ENCODE measurements around the gene PFAS. TPM values are rescaled to one million over a fixed set of nuclear protein-coding genes. Genes with fewer than 3 reads are reported as not detected.

PFAS gene
- total and polyA plus RNA-seq, 10 of the 15 experiments (the other 5 are each of a cell fraction or from before 2014, with no cell fraction given) = 13.9 to 122 (median 47.2) TPM

GRCh38 chr17:8256691-8257090, 7.6 kb downstream of the PFAS start:
- ChIA-PET SMC1A (ENCODE audit: uncharacterized antibody, unreplicated experiment) (no interaction called here), RAD21 (ENCODE audit: unreplicated experiment) (no interaction called here), CTCF (interaction anchor here (1.3 kb wide), 1 partner anchor 44 kb away, joined by 3 read pairs; no protein-coding TSS in a partner anchor), POLR2A (no interaction called here)
- Histone ChIP-seq H4K20me1 (ENCODE audit: control insufficient read depth, insufficient read depth) (no peaks in the 10 kb centered on the region), H3K4me1 (ENCODE audit: control insufficient read depth, insufficient read depth, low read length) (no peaks in the 10 kb centered on the region), H3K4me2 (ENCODE audit: control insufficient read depth, insufficient read depth) (no peak overlapping the region), H3K4me3 (no peak overlapping the region), H3K27me3 (replicated peaks in 1 of 2; ENCODE audit: control insufficient read depth in 2 of 2, insufficient read depth in 2 of 2, low read length in 1 of 2) (no peaks in the 10 kb centered on the region), H3K79me2 (ENCODE audit: control insufficient read depth, insufficient read depth, low read length) (peaks cover 7% of the 10 kb centered on the region), H3K9ac (ENCODE audit: control insufficient read depth, insufficient read depth, low read length) (no peak overlapping the region), H3K9me3 (replicated peaks; ENCODE audit: control insufficient read depth, insufficient read depth, low read length) (no peaks in the 10 kb centered on the region), H3K27ac (ENCODE audit: control insufficient read depth, insufficient read depth) (no peak overlapping the region), H3K36me3 (ENCODE audit: control insufficient read depth in 2 of 2, insufficient read depth in 2 of 2, low read length in 1 of 2) (peaks cover 19 to 23% of the 10 kb centered on the region in 2 experiments), H2AFZ (ENCODE audit: control insufficient read depth, low read depth, low read length) (no peak overlapping the region)
- intact Hi-C loops (cut with micrococcal nuclease; ENCODE audit: unreplicated experiment) (no loop called here), in situ Hi-C loops (cut with MboI) (no loop called here)
- TF ChIP-seq KDM1A (IDR thresholded peaks at IDR 0.05; ENCODE audit: borderline replicate concordance) (no peak), SP1 (IDR thresholded peaks at IDR 0.05; ENCODE audit: low read depth, low read length) (no peak), POLR2AphosphoS2 (IDR thresholded peaks at IDR 0.05; ENCODE audit: low read depth, low read length) (no peak), HCFC1 (IDR thresholded peaks at IDR 0.05; ENCODE audit: low read length) (no peak), ESRRA (IDR thresholded peaks at IDR 0.05; ENCODE audit: low read length) (no peak), SREBF2 (IDR thresholded peaks at IDR 0.05; ENCODE audit: low read length) (no peak), ZNF207 (IDR thresholded peaks at IDR 0.05; ENCODE audit: borderline replicate concordance) (no peak), ZZZ3 (IDR thresholded peaks at IDR 0.05; ENCODE audit: control insufficient read depth, insufficient read length, low read depth) (no peak), PAX5 (IDR thresholded peaks at IDR 0.05; ENCODE audit: borderline replicate concordance, low read depth, low read length) (no peak), ASH2L (IDR thresholded peaks at IDR 0.05; ENCODE audit: borderline replicate concordance, low read depth) (no peak), EED (IDR thresholded peaks at IDR 0.05; ENCODE audit: low read depth) (no peak), CHD1 (IDR thresholded peaks at IDR 0.05; ENCODE audit: low read depth, low read length) (no peak), ZNF384 (IDR thresholded peaks at IDR 0.05; ENCODE audit: borderline replicate concordance, low read depth, low read length) (no peak), SUZ12 (IDR thresholded peaks at IDR 0.05; ENCODE audit: unreplicated experiment) (no peak), BHLHE40 (IDR thresholded peaks at IDR 0.05; ENCODE audit: borderline replicate concordance in 1 of 2, low read depth in 2 of 2, low read length in 1 of 2) (no peak), NBN (IDR thresholded peaks at IDR 0.05) (no peak), RELA (IDR thresholded peaks at IDR 0.05; ENCODE audit: borderline replicate concordance, partially characterized antibody) (no peak), MXI1 (IDR thresholded peaks at IDR 0.05; ENCODE audit: low read depth, low read length) (no peak), SIN3A (IDR thresholded peaks at IDR 0.05; ENCODE audit: low read depth, low read length) (no peak)
- no peak for ATAC-seq
- no peak for FAIRE-seq
- WGBS (ENCODE audit: insufficient coverage, insufficient replicate concordance, low lambda C conversion rate, missing lambda C conversion rate) = 98% methylated on average over 6 of the region's 6 CpGs
- no peak for DNase-seq (ENCODE audit: low read depth, low spot score)
- no TSS peak for BruUV-seq (replicated peaks)

Measured in GM12878 (cell line).